Right lobe of liver (tissue), 6 donors: ENCODE measurements around the gene CLEC16A. TPM values are rescaled to one million over a fixed set of nuclear protein-coding genes. Genes with fewer than 3 reads are reported as not detected.

Experiments used
- ATAC-seq, 4 donors: fragments of 200-7000 bp; cut with Tn5 transposase; one replicate each; pipeline ENCODE4 v1.9.1; 2020; ENCODE audit warnings: mild to moderate bottlenecking in 4 of 4, moderate library complexity in 4 of 4
- DNase-seq, 3 donors: peaks; one replicate each; pipeline ENCODE4 v3.0.0-alpha.2; 2020
- H3K27ac ChIP-seq, 3 donors: fragments of 200-600 bp; one replicate each; pipeline ENCODE4 v1.8.0; 2022
- H3K27me3 ChIP-seq, 2 donors: fragments of 200-600 bp; one replicate each; pipeline ENCODE4 v1.8.0; 2022
- H3K36me3 ChIP-seq, 4 donors: fragments of 200-600 bp; sonication (generic) in 1 of 4; one replicate each; pipeline versions ENCODE4 v1.5.1 to v1.8.0; 2017 to 2022; ENCODE audit warnings: control low read depth in 1 of 4
- H3K4me1 ChIP-seq, 4 donors: fragments of 200-600 bp; sonication (generic) in 1 of 4; one replicate each; pipeline versions ENCODE4 v1.5.1 to v1.8.0; 2017 to 2022; ENCODE audit warnings: control low read depth in 1 of 4
- H3K4me3 ChIP-seq, 3 donors: fragments of 200-600 bp; one replicate each; pipeline ENCODE4 v1.8.0; 2022
- H3K9me3 ChIP-seq, 4 donors: fragments of 200-600 bp; sonication (generic) in 1 of 4; one replicate each; pipeline versions ENCODE4 v1.5.1 to v1.8.0; 2017 to 2022; ENCODE audit warnings: control low read depth in 1 of 4
- CTCF ChIP-seq, 4 donors: fragments of 200-600 bp in 3 of 4; fragments of 450-650 bp in 1 of 4; IDR thresholded peaks; one replicate each; pipeline versions ENCODE4 v1.5.1 to v1.8.0; 2016 to 2022; ENCODE audit warnings: antibody characterized with exemption in 4 of 4, mild to moderate bottlenecking in 2 of 4
- POLR2A ChIP-seq: fragments of 450-650 bp; IDR thresholded peaks from one replicate; pipeline ENCODE4 v1.6.1; 2017; ENCODE audit warnings: antibody characterized with exemption, mild to moderate bottlenecking
- WGBS: methylation state at CpG from one replicate; pipeline ENCODE4 v1.1.6; 2018; ENCODE audit warnings: low coverage, low lambda C conversion rate; ENCODE audit not compliant: insufficient coverage; ENCODE audit errors: missing lambda C conversion rate; 5-methylcytosine and 5-hydroxymethylcytosine counted together
- intact Hi-C, 2 donors: fragments of 100-400 bp; cut with DNase I; formaldehyde crosslinking; loops; one replicate each; pipeline versions ENCODE4 v1.11.2 to v1.14.1; 2022
- total RNA-seq, 6 experiments: library from RNA; depleted of rRNA in 2 of 6; stranded (reverse); fragments of >200 nt in 2 of 6; fragmentation: NEBNext Ultra II Directional in 3 of 6; extraction: Animal tissue kit (Norgen Biotek cat#: 25700) in 3 of 6; gene quantifications; one replicate each; pipeline versions ENCODE4 v1.1.0 to v1.2.4, GENCODE V29; 2016 to 2023
- donor health status: DM: no; HTN: yes; CAD: no.
- donor health status: DM: no; HTN: no; CAD: no.
- donor health status: DM: no; HTN: no; CAD: no.
- donor health status: DM: no; HTN: yes; CAD: no.
- donor health status: DM: no; HTN: yes; CAD: no.

Gene CLEC16A
- total RNA-seq, 6 experiments from 2014 or later = 15.2 to 25.9 (median 19.8) TPM

- Histone ChIP-seq H3K27me3 (no peaks in the 10 kb centered on the region), H3K27ac (no peak overlapping the region), H3K4me1 (no peaks in the 10 kb centered on the region), H3K4me3 (no peak overlapping the region), H3K36me3 (peaks cover 0 to 7% (median 0%) of the 10 kb centered on the region in 4 donors), H3K9me3 (no peaks in the 10 kb centered on the region)
- no peak for TF ChIP-seq CTCF (IDR thresholded peaks at IDR 0.05)
- no peak for TF ChIP-seq POLR2A
- no peak for DNase-seq
- ATAC-seq = no peak
- intact Hi-C loops = no loop called here
- WGBS = 94% methylated on average over 2 of the region's 3 CpGs
Observed at GRCh38 chr16:11171757-11172299, 227.5 kb downstream of the CLEC16A start.

GRCh38 chr16:11173426-11173825, 229.1 kb downstream of the CLEC16A start:
- no peak for ATAC-seq
- no peak for TF ChIP-seq CTCF (IDR thresholded peaks at IDR 0.05)
- TF ChIP-seq POLR2A = no peak
- Histone ChIP-seq H3K27ac (no peak overlapping the region), H3K9me3 (no peaks in the 10 kb centered on the region), H3K36me3 (no peaks in the 10 kb centered on the region), H3K4me3 (no peak overlapping the region), H3K27me3 (no peaks in the 10 kb centered on the region), H3K4me1 (no peaks in the 10 kb centered on the region)
- intact Hi-C loops = no loop called here
- DNase-seq = no peak
- no CpG with 5 or more reads among the region's 15 CpGs for whole genome bisulfite sequencing

- Histone ChIP-seq H3K4me3 (no peak overlapping the region), H3K9me3 (no peaks in the 10 kb centered on the region), H3K27ac (no peak overlapping the region), H3K36me3 (no peaks in the 10 kb centered on the region), H3K27me3 (no peaks in the 10 kb centered on the region), H3K4me1 (no peaks in the 10 kb centered on the region)
- intact Hi-C loops = no loop called here
- ATAC-seq (no peak), DNase-seq (no peak)
- TF ChIP-seq CTCF (IDR thresholded peaks at IDR 0.05) (no peak), POLR2A (no peak)
- 97% methylated on average over 15 of the region's 26 CpGs for WGBS
Observed at GRCh38 chr16:11174141-11174540, 229.8 kb downstream of the CLEC16A start.

GRCh38 chr16:11175106-11175786, 230.9 kb downstream of the CLEC16A start:
- 68% methylated on average over 7 of the region's 7 CpGs for WGBS
- Histone ChIP-seq H3K27me3 (no peaks in the 10 kb centered on the region), H3K4me3 (no peak overlapping the region), H3K4me1 (no peaks in the 10 kb centered on the region), H3K36me3 (no peaks in the 10 kb centered on the region), H3K27ac (no peak overlapping the region), H3K9me3 (no peaks in the 10 kb centered on the region)
- intact Hi-C loops = no loop called here
- TF ChIP-seq POLR2A = no peak
- TF ChIP-seq CTCF (IDR thresholded peaks at IDR 0.05) = no peak
- ATAC-seq (no peak), DNase-seq (no peak)
